Measurements from ENCODE around the gene CYB561. TPM values are rescaled to one million over a fixed set of nuclear protein-coding genes. Genes with fewer than 3 reads are reported as not detected.

The CYB561 gene
- total and polyA plus RNA-seq, 9 of the 15 experiments (the other 6 are each of a cell fraction or from before 2014, with no cell fraction given): 4.0 to 30.8 (median 17.4) TPM

DNA sequence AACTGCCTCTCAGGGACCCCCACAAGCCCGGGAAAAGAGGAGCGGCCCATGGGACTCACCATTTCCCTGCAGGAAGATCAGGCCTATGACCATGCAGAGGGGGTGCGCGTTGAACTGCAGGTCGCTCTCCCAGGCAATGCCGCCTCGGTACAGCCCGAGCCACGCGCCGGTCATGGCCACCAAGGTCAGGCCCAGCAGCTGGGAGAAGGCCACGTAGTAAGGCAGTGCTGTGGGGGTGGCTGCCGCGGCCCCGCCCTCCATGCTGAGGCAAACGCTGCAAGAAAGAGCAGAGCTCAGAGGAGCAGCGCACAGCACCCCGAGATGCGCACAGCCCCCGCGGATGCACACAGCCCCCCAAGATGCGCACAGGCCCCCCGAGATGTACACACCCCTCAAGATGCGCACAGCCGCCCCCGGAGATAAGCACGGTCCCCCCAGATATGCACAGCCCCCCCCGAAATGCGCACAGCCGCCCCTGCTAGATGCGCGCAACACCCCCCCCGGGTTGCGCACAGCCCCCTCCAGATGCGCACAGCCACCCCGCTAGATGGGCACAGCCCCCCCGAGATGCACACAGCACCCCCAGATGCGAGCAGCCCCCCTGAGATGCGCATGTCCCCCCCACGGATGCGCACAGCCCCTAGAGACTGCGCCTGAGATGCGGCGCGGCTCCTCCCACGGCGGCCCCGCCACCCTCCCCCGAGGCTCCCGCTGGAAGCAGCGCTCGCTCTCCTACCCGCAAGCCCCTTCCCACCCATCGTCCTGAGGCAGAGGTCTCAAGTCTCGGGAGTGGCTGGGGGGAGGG is 8.6 kb downstream of the CYB561 start (continued):
- TF ChIP-seq, protein P1, sequence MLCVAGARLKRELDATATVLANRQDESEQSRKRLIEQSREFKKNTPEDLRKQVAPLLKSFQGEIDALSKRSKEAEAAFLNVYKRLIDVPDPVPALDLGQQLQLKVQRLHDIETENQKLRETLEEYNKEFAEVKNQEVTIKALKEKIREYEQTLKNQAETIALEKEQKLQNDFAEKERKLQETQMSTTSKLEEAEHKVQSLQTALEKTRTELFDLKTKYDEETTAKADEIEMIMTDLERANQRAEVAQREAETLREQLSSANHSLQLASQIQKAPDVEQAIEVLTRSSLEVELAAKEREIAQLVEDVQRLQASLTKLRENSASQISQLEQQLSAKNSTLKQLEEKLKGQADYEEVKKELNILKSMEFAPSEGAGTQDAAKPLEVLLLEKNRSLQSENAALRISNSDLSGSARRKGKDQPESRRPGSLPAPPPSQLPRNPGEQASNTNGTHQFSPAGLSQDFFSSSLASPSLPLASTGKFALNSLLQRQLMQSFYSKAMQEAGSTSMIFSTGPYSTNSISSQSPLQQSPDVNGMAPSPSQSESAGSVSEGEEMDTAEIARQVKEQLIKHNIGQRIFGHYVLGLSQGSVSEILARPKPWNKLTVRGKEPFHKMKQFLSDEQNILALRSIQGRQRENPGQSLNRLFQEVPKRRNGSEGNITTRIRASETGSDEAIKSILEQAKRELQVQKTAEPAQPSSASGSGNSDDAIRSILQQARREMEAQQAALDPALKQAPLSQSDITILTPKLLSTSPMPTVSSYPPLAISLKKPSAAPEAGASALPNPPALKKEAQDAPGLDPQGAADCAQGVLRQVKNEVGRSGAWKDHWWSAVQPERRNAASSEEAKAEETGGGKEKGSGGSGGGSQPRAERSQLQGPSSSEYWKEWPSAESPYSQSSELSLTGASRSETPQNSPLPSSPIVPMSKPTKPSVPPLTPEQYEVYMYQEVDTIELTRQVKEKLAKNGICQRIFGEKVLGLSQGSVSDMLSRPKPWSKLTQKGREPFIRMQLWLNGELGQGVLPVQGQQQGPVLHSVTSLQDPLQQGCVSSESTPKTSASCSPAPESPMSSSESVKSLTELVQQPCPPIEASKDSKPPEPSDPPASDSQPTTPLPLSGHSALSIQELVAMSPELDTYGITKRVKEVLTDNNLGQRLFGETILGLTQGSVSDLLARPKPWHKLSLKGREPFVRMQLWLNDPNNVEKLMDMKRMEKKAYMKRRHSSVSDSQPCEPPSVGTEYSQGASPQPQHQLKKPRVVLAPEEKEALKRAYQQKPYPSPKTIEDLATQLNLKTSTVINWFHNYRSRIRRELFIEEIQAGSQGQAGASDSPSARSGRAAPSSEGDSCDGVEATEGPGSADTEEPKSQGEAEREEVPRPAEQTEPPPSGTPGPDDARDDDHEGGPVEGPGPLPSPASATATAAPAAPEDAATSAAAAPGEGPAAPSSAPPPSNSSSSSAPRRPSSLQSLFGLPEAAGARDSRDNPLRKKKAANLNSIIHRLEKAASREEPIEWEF (CRISPR knock-in tag; IDR thresholded peaks at IDR 0.05): no peak
- peak; percentile 41 for TF ChIP-seq KDM5B (IDR thresholded peaks at IDR 0.05; ENCODE audit: insufficient replicate concordance, low read depth, low read length)
- TF ChIP-seq NFRKB (IDR thresholded peaks at IDR 0.05; ENCODE audit: low read depth): 0 out of 2 replicates have a peak, but pooled peaks have one; percentile 57
- TF ChIP-seq, protein P2, sequence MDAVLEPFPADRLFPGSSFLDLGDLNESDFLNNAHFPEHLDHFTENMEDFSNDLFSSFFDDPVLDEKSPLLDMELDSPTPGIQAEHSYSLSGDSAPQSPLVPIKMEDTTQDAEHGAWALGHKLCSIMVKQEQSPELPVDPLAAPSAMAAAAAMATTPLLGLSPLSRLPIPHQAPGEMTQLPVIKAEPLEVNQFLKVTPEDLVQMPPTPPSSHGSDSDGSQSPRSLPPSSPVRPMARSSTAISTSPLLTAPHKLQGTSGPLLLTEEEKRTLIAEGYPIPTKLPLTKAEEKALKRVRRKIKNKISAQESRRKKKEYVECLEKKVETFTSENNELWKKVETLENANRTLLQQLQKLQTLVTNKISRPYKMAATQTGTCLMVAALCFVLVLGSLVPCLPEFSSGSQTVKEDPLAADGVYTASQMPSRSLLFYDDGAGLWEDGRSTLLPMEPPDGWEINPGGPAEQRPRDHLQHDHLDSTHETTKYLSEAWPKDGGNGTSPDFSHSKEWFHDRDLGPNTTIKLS (IDR thresholded peaks at IDR 0.05; ENCODE audit: borderline replicate concordance, low read depth): peak; percentile 85; the same call in 1 of the 2 replicates
- peak; percentile 73 for TF ChIP-seq EP400 (IDR thresholded peaks at IDR 0.05)
- TF ChIP-seq YBX1 (IDR thresholded peaks at IDR 0.05): no peak
- no peak for TF ChIP-seq NFYB (IDR thresholded peaks at IDR 0.05; ENCODE audit: extremely low read depth, insufficient read length)
- no peak for TF ChIP-seq RUNX1 (IDR thresholded peaks at IDR 0.05; ENCODE audit: low read depth)
- TF ChIP-seq, protein P3, sequence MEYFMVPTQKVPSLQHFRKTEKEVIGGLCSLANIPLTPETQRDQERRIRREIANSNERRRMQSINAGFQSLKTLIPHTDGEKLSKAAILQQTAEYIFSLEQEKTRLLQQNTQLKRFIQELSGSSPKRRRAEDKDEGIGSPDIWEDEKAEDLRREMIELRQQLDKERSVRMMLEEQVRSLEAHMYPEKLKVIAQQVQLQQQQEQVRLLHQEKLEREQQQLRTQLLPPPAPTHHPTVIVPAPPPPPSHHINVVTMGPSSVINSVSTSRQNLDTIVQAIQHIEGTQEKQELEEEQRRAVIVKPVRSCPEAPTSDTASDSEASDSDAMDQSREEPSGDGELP (CRISPR knock-in tag; IDR thresholded peaks at IDR 0.05; ENCODE audit: borderline replicate concordance): peak; percentile 95
- peak; percentile 75 for TF ChIP-seq ZFX (CRISPR knock-in tag; IDR thresholded peaks at IDR 0.05)
- no peak for TF ChIP-seq BRCA1 (IDR thresholded peaks at IDR 0.05)
- no peak for TF ChIP-seq BRCA1 (CRISPR knock-in tag; IDR thresholded peaks at IDR 0.05)
- 0 out of 2 replicates have a peak, but pooled peaks have one; percentile 26 for TF ChIP-seq MBD2 (IDR thresholded peaks at IDR 0.05; ENCODE audit: borderline replicate concordance, low read depth)
- TF ChIP-seq, protein P4, sequence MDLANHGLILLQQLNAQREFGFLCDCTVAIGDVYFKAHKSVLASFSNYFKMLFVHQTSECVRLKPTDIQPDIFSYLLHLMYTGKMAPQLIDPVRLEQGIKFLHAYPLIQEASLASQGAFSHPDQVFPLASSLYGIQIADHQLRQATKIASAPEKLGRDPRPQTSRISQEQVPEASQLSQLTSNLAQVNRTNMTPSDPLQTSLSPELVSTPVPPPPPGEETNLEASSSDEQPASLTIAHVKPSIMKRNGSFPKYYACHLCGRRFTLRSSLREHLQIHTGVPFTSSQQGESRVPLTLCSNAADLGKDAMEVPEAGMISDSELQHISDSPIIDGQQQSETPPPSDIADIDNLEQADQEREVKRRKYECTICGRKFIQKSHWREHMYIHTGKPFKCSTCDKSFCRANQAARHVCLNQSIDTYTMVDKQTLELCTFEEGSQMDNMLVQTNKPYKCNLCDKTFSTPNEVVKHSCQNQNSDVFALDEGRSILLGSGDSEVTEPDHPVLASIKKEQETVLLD (IDR thresholded peaks at IDR 0.05): no peak
